Natural killer cell (primary cell): Measurements from ENCODE around the gene IL17B. TPM values are rescaled to one million over a fixed set of nuclear protein-coding genes. Genes with fewer than 3 reads are reported as not detected.

Experiments
- ATAC-seq, 3 donors: fragments of 150-1000 bp in 2 of 3; fragments of 200-7000 bp in 1 of 3; cut with Tn5 transposase; 1 replicate in 1 of 3; 2 replicates in 2 of 3; pipeline ENCODE4 v1.10.0; 2021; ENCODE audit warnings: mild to moderate bottlenecking in 2 of 3, moderate library complexity in 2 of 3
- DNase-seq, 2 donors: peaks; one replicate each; pipeline versions ENCODE4 v3.0.0 to v3.0.0-alpha.2; 2013 to 2021; ENCODE audit warnings: mixed read lengths in 1 of 2
- H3K27ac ChIP-seq: one replicate; pipeline ENCODE4 v1.5.1; 2013; ENCODE audit warnings: mild to moderate bottlenecking, low read length
- H3K27me3 ChIP-seq: one replicate; pipeline ENCODE4 v1.6.1; 2013; ENCODE audit warnings: low read length; ENCODE audit not compliant: control insufficient read depth, insufficient read depth
- H3K36me3 ChIP-seq: one replicate; pipeline ENCODE4 v1.6.1; 2013; ENCODE audit warnings: low read length; ENCODE audit not compliant: control insufficient read depth, insufficient read depth
- H3K4me1 ChIP-seq: one replicate; pipeline ENCODE4 v1.6.1; 2013; ENCODE audit warnings: low read length; ENCODE audit not compliant: control insufficient read depth, insufficient read depth
- H3K4me3 ChIP-seq: one replicate; pipeline ENCODE4 v1.5.1; 2013; ENCODE audit warnings: low read length
- H3K9me3 ChIP-seq: one replicate; pipeline ENCODE4 v1.6.1; 2013; ENCODE audit warnings: low read length; ENCODE audit not compliant: control insufficient read depth, insufficient read depth
- H3K27ac Mint-ChIP-seq, 2 donors: one replicate each; pipeline ENCODE4 v1.8.0; 2022; ENCODE audit warnings: mild to moderate bottlenecking in 2 of 2, mixed read lengths in 2 of 2, moderate library complexity in 1 of 2
- H3K27me3 Mint-ChIP-seq, 2 donors: one replicate each; pipeline ENCODE4 v1.8.0; 2022; ENCODE audit warnings: low read depth in 2 of 2, mixed read lengths in 2 of 2
- H3K36me3 Mint-ChIP-seq: one replicate; pipeline ENCODE4 v1.8.0; 2022; ENCODE audit warnings: mixed read lengths
- H3K4me1 Mint-ChIP-seq, 2 donors: one replicate each; pipeline ENCODE4 v1.8.0; 2022; ENCODE audit warnings: mixed read lengths in 2 of 2
- H3K4me3 Mint-ChIP-seq: one replicate; pipeline ENCODE4 v1.8.0; 2022; ENCODE audit warnings: mild to moderate bottlenecking, moderate library complexity, mixed read lengths
- H3K9me3 Mint-ChIP-seq, 2 donors: one replicate each; pipeline ENCODE4 v1.8.0; 2022; ENCODE audit warnings: mixed read lengths in 2 of 2
- CTCF ChIP-seq: fragments of 200-600 bp; IDR thresholded peaks from one replicate; pipeline ENCODE4 v1.8.0; 2022; ENCODE audit warnings: antibody characterized with exemption
- WGBS: methylation state at CpG from one replicate; pipeline ENCODE4 v1.1.7; 2013; ENCODE audit warnings: missing lambda C conversion rate; ENCODE audit not compliant: insufficient coverage; 5-methylcytosine and 5-hydroxymethylcytosine counted together
- intact Hi-C: fragments of 100-400 bp; cut with micrococcal nuclease; formaldehyde crosslinking; loops from one replicate; pipeline ENCODE4 v1.14.2; 2022
- total RNA-seq, 4 donors: library from RNA; stranded (reverse); fragments of 120-200 nt in 1 of 4; gene quantifications; one replicate each; pipeline versions ENCODE4 v1.2.3 to v1.2.4, GENCODE V29; 2013 to 2022

The IL17B gene
- total RNA-seq, 3 donors from 2014 or later (not counting 1 experiment from before 2014, with no cell fraction given), result not detected

- H3K4me1 ChIP-seq, result peaks cover 3% of the 10 kb centered on the region
- no peak for DNase-seq
- H3K4me1 Mint-ChIP-seq, result peaks cover 0 to 3% of the 10 kb centered on the region in 2 donors
- H3K27me3 ChIP-seq, result no peaks in the 10 kb centered on the region
- H3K4me3 Mint-ChIP-seq, result no peak overlapping the region
- no peaks in the 10 kb centered on the region for H3K27me3 Mint-ChIP-seq
- ATAC-seq, result no peak
- no peak overlapping the region for H3K4me3 ChIP-seq
- intact Hi-C loops, result no loop called here
- no peaks in the 10 kb centered on the region for H3K36me3 Mint-ChIP-seq
- no peaks in the 10 kb centered on the region for H3K9me3 ChIP-seq
- no peak for TF ChIP-seq CTCF
- H3K27ac Mint-ChIP-seq, result no peak overlapping the region
- no peaks in the 10 kb centered on the region for H3K36me3 ChIP-seq
- 93% methylated on average over 7 of the region's 7 CpGs for WGBS
- H3K27ac ChIP-seq, result no peak overlapping the region
- H3K9me3 Mint-ChIP-seq, result no peaks in the 10 kb centered on the region
These were observed 2.2 kb downstream of the IL17B start for GRCh38 chr5:149376711-149377447.

GRCh38 chr5:149376104-149376503 lies 3.0 kb downstream of the IL17B start:
- Mint-ChIP-seq H3K27me3 (no peaks in the 10 kb centered on the region), H3K36me3 (no peaks in the 10 kb centered on the region), H3K27ac (no peak overlapping the region), H3K4me3 (no peak overlapping the region), H3K4me1 (no peaks in the 10 kb centered on the region), H3K9me3 (no peaks in the 10 kb centered on the region)
- no peak for DNase-seq
- no peaks in the 10 kb centered on the region for H3K9me3 ChIP-seq
- H3K27me3 ChIP-seq, result no peaks in the 10 kb centered on the region
- no peak overlapping the region for H3K4me3 ChIP-seq
- H3K4me1 ChIP-seq, result no peaks in the 10 kb centered on the region
- intact Hi-C loops, result no loop called here
- no peak for ATAC-seq
- 95% methylated on average over 12 of the region's 12 CpGs for WGBS
- no peaks in the 10 kb centered on the region for H3K36me3 ChIP-seq
- TF ChIP-seq CTCF, result no peak
- H3K27ac ChIP-seq, result no peak overlapping the region

- Mint-ChIP-seq H3K36me3 (no peaks in the 10 kb centered on the region), H3K27me3 (no peaks in the 10 kb centered on the region), H3K4me3 (no peak overlapping the region), H3K27ac (no peak overlapping the region), H3K9me3 (no peaks in the 10 kb centered on the region), H3K4me1 (no peaks in the 10 kb centered on the region)
- 94% methylated on average over 6 of the region's 6 CpGs for WGBS
- H3K4me1 ChIP-seq, result no peaks in the 10 kb centered on the region
- H3K27me3 ChIP-seq, result no peaks in the 10 kb centered on the region
- intact Hi-C loops, result no loop called here
- H3K9me3 ChIP-seq, result no peaks in the 10 kb centered on the region
- H3K4me3 ChIP-seq, result no peak overlapping the region
- H3K36me3 ChIP-seq, result no peaks in the 10 kb centered on the region
- no peak overlapping the region for H3K27ac ChIP-seq
- DNase-seq, result no peak
- no peak for TF ChIP-seq CTCF
- ATAC-seq, result no peak
These were observed 3.7 kb downstream of the IL17B start for GRCh38 chr5:149375434-149375833.

- DNase-seq (no peak), ATAC-seq (no peak)
- Histone ChIP-seq H3K27me3 (no peaks in the 10 kb centered on the region), H3K9me3 (no peaks in the 10 kb centered on the region), H3K36me3 (no peaks in the 10 kb centered on the region), H3K27ac (no peak overlapping the region), H3K4me3 (no peak overlapping the region), H3K4me1 (no peaks in the 10 kb centered on the region)
- Mint-ChIP-seq H3K4me3 (no peak overlapping the region), H3K9me3 (no peaks in the 10 kb centered on the region), H3K36me3 (no peaks in the 10 kb centered on the region), H3K4me1 (no peaks in the 10 kb centered on the region), H3K27me3 (no peaks in the 10 kb centered on the region), H3K27ac (no peak overlapping the region)
- no peak for TF ChIP-seq CTCF
- intact Hi-C loops, result loop anchor here (5.0 kb wide), 1 partner anchor 232 kb away; the partner anchor contains the start of gene ABLIM3
- whole genome bisulfite sequencing, result 92% methylated on average over 2 of the region's 3 CpGs
These were observed 4.3 kb downstream of the IL17B start for GRCh38 chr5:149374801-149375200.
